Right lobe of liver (tissue), 6 donors: ENCODE results near the gene SMG7. TPM values are rescaled to one million over a fixed set of nuclear protein-coding genes. Genes with fewer than 3 reads are reported as not detected.

Experiments
- ATAC-seq, 4 donors: fragments of 200-7000 bp; cut with Tn5 transposase; one replicate each; pipeline ENCODE4 v1.9.1; 2020; ENCODE audit warnings: mild to moderate bottlenecking in 4 of 4, moderate library complexity in 4 of 4
- DNase-seq, 3 donors: peaks; one replicate each; pipeline ENCODE4 v3.0.0-alpha.2; 2020
- H3K27ac ChIP-seq, 3 donors: fragments of 200-600 bp; one replicate each; pipeline ENCODE4 v1.8.0; 2022
- H3K27me3 ChIP-seq, 2 donors: fragments of 200-600 bp; one replicate each; pipeline ENCODE4 v1.8.0; 2022
- H3K36me3 ChIP-seq, 4 donors: fragments of 200-600 bp; sonication (generic) in 1 of 4; one replicate each; pipeline versions ENCODE4 v1.5.1 to v1.8.0; 2017 to 2022; ENCODE audit warnings: control low read depth in 1 of 4
- H3K4me1 ChIP-seq, 4 donors: fragments of 200-600 bp; sonication (generic) in 1 of 4; one replicate each; pipeline versions ENCODE4 v1.5.1 to v1.8.0; 2017 to 2022; ENCODE audit warnings: control low read depth in 1 of 4
- H3K4me3 ChIP-seq, 3 donors: fragments of 200-600 bp; one replicate each; pipeline ENCODE4 v1.8.0; 2022
- H3K9me3 ChIP-seq, 4 donors: fragments of 200-600 bp; sonication (generic) in 1 of 4; one replicate each; pipeline versions ENCODE4 v1.5.1 to v1.8.0; 2017 to 2022; ENCODE audit warnings: control low read depth in 1 of 4
- POLR2A ChIP-seq: fragments of 450-650 bp; IDR thresholded peaks from one replicate; pipeline ENCODE4 v1.6.1; 2017; ENCODE audit warnings: antibody characterized with exemption, mild to moderate bottlenecking
- WGBS: methylation state at CpG from one replicate; pipeline ENCODE4 v1.1.6; 2018; ENCODE audit warnings: low coverage, low lambda C conversion rate; ENCODE audit not compliant: insufficient coverage; ENCODE audit errors: missing lambda C conversion rate; 5-methylcytosine and 5-hydroxymethylcytosine counted together
- intact Hi-C, 2 donors: fragments of 100-400 bp; cut with DNase I; formaldehyde crosslinking; loops; one replicate each; pipeline versions ENCODE4 v1.11.2 to v1.14.1; 2022
- total RNA-seq, 6 experiments: library from RNA; depleted of rRNA in 2 of 6; stranded (reverse); fragments of >200 nt in 2 of 6; fragmentation: NEBNext Ultra II Directional in 3 of 6; extraction: Animal tissue kit (Norgen Biotek cat#: 25700) in 3 of 6; gene quantifications; one replicate each; pipeline versions ENCODE4 v1.1.0 to v1.2.4, GENCODE V29; 2016 to 2023
- TF ChIP-seq, protein P1 (sequence below), 4 donors: fragments of 200-600 bp in 3 of 4; fragments of 450-650 bp in 1 of 4; IDR thresholded peaks; one replicate each; pipeline versions ENCODE4 v1.5.1 to v1.8.0; 2016 to 2022; ENCODE audit warnings: antibody characterized with exemption in 4 of 4, mild to moderate bottlenecking in 2 of 4
- donor health status: DM: no; HTN: yes; CAD: no.
- donor health status: DM: no; HTN: no; CAD: no.
- donor health status: DM: no; HTN: no; CAD: no.
- donor health status: DM: no; HTN: yes; CAD: no.
- donor health status: DM: no; HTN: yes; CAD: no.

Gene SMG7
- total RNA-seq, 6 experiments from 2014 or later: 23.5 to 35.3 (median 25.2) TPM

DNA sequence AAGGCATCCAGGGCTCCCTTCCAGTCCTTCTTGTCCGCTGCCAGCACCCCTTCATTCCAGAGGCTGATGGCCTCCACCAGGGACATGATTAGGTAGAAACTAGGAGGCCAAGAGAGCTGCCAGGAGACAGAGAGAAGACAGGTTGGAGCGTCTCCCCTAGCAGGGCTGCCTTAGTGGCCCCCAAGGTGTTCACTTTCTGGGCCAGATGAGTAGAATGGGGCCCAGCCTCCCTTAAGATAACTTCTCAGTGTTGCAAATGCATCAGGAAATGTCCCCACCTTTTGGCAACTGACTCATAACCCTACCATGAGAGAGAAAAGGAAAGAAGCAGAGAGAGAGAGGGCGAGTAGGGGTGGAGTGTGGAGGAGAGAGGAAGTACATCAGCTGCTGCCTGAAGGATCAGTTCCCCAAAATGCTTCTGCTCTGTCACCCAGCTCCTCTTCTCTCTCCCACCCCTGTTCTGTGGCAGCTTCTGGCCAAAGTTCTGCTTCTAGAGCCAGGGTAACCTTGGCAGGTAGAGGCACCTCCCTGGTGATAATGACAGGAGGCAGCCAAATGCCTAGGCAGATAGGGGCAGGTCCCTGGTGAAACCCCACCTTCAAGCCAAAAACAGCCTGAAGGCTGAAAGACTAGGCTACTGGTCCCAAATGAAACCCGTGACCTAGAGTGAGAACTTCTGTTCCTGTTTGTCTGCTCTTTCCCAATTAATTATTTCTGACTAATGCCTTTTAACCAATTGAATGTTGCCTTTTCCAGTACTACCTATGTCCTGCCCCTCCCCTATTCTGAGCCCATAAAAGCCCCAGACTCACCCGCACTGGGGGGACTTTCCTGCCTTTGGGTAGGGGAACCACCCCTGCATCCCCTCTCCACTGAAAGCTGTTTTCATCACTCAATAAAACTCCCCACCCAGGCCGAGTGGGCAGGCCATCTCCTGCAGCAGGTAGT, 118.2 kb downstream of the SMG7 start, which contains the start of gene NCF2:
Gene NCF2, minus strand, starts transcription at position 216 of the 948 bp plus-strand sequence. Its CDS starts 130 bp downstream, at position 86.
- H3K27ac ChIP-seq: peak within 1 kb of the TSS in 2 of 3 donors; percentile 62 to 66
- no peaks in the 10 kb centered on the region for H3K27me3 ChIP-seq
- DNase-seq: peak in 1 of 3 donors; percentile 52
- no peaks in the 10 kb centered on the region for H3K36me3 ChIP-seq
- peak within 1 kb of the TSS; percentile 1 to 26 (median 6) for H3K4me3 ChIP-seq
- peak; percentile 67 to 80 (median 78) for ATAC-seq
- intact Hi-C loops: no loop called here
- H3K4me1 ChIP-seq: no peaks in the 10 kb centered on the region
- no peaks in the 10 kb centered on the region for H3K9me3 ChIP-seq
- no peak for TF ChIP-seq POLR2A
- TF ChIP-seq, protein P1, sequence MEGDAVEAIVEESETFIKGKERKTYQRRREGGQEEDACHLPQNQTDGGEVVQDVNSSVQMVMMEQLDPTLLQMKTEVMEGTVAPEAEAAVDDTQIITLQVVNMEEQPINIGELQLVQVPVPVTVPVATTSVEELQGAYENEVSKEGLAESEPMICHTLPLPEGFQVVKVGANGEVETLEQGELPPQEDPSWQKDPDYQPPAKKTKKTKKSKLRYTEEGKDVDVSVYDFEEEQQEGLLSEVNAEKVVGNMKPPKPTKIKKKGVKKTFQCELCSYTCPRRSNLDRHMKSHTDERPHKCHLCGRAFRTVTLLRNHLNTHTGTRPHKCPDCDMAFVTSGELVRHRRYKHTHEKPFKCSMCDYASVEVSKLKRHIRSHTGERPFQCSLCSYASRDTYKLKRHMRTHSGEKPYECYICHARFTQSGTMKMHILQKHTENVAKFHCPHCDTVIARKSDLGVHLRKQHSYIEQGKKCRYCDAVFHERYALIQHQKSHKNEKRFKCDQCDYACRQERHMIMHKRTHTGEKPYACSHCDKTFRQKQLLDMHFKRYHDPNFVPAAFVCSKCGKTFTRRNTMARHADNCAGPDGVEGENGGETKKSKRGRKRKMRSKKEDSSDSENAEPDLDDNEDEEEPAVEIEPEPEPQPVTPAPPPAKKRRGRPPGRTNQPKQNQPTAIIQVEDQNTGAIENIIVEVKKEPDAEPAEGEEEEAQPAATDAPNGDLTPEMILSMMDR (IDR thresholded peaks at IDR 0.05): no peak
- 56% methylated on average over 4 of the region's 6 CpGs for WGBS

DNA sequence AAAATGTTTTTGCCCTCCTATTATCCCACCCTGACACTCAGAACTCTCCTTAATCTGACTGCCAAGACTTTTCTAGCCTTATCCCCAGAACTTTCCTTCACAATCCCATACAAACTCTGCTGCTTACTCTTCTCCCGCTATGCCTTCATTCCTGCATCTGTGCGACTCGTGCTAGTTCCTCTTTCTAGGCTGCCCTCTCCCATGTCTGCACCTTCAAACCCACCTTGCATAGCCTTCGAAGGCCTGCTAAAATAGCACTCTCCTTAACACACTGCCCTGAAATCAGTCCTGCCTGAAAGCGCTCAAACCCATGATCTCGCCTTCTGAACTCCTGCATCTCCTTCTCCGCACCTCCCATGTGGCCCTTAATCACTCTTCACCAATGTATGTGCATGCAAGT, 120.4 kb downstream of the SMG7 start:
- WGBS: 76% methylated on average over 7 of the region's 7 CpGs
- Histone ChIP-seq H3K27me3 (no peaks in the 10 kb centered on the region), H3K9me3 (no peaks in the 10 kb centered on the region), H3K27ac (no peak overlapping the region), H3K4me3 (no peak overlapping the region), H3K4me1 (no peaks in the 10 kb centered on the region), H3K36me3 (no peaks in the 10 kb centered on the region)
- intact Hi-C loops: no loop called here
- DNase-seq: peak in 1 of 3 donors; percentile 33
- TF ChIP-seq, protein P1 (IDR thresholded peaks at IDR 0.05): no peak
- ATAC-seq: no peak

DNA sequence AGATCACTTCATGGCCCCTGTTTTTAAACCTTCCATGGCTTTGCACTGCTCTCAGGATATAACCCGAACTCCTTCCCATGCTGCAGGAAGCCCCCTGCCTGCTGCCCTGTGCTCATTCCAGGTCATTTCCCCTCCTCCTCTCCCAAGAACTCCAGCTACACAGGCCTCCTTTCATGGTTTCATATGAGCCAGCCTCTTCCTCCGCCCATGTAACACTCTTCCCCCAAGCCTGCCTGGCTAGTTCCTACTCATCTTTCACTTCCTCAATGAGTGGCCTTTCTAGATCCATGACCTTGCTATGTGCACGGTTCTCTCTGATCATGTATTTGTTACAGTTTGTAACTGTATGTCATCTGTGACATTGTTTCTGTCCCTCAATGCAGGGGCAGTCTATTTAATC, 121.1 kb downstream of the SMG7 start:
- intact Hi-C loops: no loop called here
- H3K27ac ChIP-seq: no peak overlapping the region
- H3K36me3 ChIP-seq: no peaks in the 10 kb centered on the region
- peak; percentile 47 to 65 (median 58) for ATAC-seq
- no peaks in the 10 kb centered on the region for H3K27me3 ChIP-seq
- 55% methylated on average over 3 of the region's 3 CpGs for WGBS
- no peak overlapping the region for H3K4me3 ChIP-seq
- no peaks in the 10 kb centered on the region for H3K4me1 ChIP-seq
- H3K9me3 ChIP-seq: no peaks in the 10 kb centered on the region
- no peak for DNase-seq
- TF ChIP-seq, protein P1 (IDR thresholded peaks at IDR 0.05): no peak
- TF ChIP-seq POLR2A: no peak

DNA sequence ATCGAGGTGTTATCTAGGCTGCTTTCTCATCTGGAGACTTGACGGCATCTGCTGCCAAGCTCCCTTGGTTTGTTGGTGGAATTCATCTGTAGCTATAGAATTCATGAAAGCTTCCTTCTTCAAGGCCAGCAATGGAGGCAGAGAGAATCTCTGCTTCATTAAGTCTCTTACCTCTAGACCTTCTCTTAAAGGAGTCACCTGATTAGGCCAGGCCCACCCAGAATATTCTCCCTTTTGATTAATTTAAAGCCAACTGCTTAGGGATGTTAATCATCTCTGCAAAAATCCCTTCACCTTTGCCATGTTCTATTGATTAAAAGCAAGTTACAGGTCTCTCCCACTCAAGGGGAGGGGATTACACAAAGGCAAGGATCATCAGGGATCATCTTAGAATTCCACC, 123.2 kb downstream of the SMG7 start:
- Histone ChIP-seq H3K4me3 (no peak overlapping the region), H3K36me3 (no peaks in the 10 kb centered on the region), H3K27me3 (no peaks in the 10 kb centered on the region), H3K9me3 (no peaks in the 10 kb centered on the region), H3K4me1 (peaks cover 0 to 3% (median 0%) of the 10 kb centered on the region in 4 donors), H3K27ac (no peak overlapping the region)
- 100% methylated on average over 1 of the region's 2 CpGs for WGBS
- intact Hi-C loops: no loop called here
- no peak for DNase-seq
- no peak for TF ChIP-seq POLR2A
- TF ChIP-seq, protein P1 (IDR thresholded peaks at IDR 0.05): no peak
- no peak for ATAC-seq
